ENCODE measurements around the gene CHP2. TPM values are rescaled to one million over a fixed set of nuclear protein-coding genes. Genes with fewer than 3 reads are reported as not detected.

The CHP2 gene
- polyA plus RNA-seq, 1 of the 3 experiments (the other 2 are of a cell fraction), result not detected

GRCh38 chr16:23796941-23797340 is 42.1 kb downstream of the CHP2 start:
- ChIA-PET POLR2A (no interaction called here), CTCF (interaction anchor here (1.1 to 2.8 kb wide), 3 partner anchors 9 to 240 kb away, joined by 5 to 17 read pairs (median 13); no protein-coding TSS in a partner anchor)
- no peak overlapping the region for H3K9ac ChIP-seq
- H3F3A ChIP-seq (replicated peaks; ENCODE audit: insufficient read depth), result no peaks in the 10 kb centered on the region
- no peaks in the 10 kb centered on the region for H3K79me2 ChIP-seq (ENCODE audit: insufficient read depth)
- no peaks in the 10 kb centered on the region for H3K36me3 ChIP-seq (replicated peaks in 1 of 2; ENCODE audit: control insufficient read depth in 1 of 2, insufficient read depth in 2 of 2, low read length in 1 of 2)
- H2AFZ ChIP-seq (ENCODE audit: low read depth), result no peak overlapping the region
- no peaks in the 10 kb centered on the region for H3K9me3 ChIP-seq
- TF ChIP-seq NFIC (IDR thresholded peaks at IDR 0.05; ENCODE audit: borderline replicate concordance) (no peak), IRF3 (IDR thresholded peaks at IDR 0.05; ENCODE audit: low read depth, low read length) (no peak), MAX (IDR thresholded peaks at IDR 0.05; ENCODE audit: low read depth) (no peak), FOXM1 (IDR thresholded peaks at IDR 0.05; ENCODE audit: low read depth) (no peak), REST (IDR thresholded peaks at IDR 0.05; ENCODE audit: low read depth, low read length) (no peak), TCF12 (IDR thresholded peaks at IDR 0.05) (no peak), RXRA (IDR thresholded peaks at IDR 0.05; ENCODE audit: borderline replicate concordance, low read depth) (no peak), GATA2 (CRISPR knock-in tag; IDR thresholded peaks at IDR 0.05) (no peak), YY1 (IDR thresholded peaks at IDR 0.05; ENCODE audit: low read depth) (no peak), ELF1 (IDR thresholded peaks at IDR 0.05) (no peak), RFX5 (IDR thresholded peaks at IDR 0.05; ENCODE audit: low read length) (no peak), TAF1 (IDR thresholded peaks at IDR 0.05; ENCODE audit: borderline replicate concordance, low read depth, low read length) (no peak), CTCF (IDR thresholded peaks at IDR 0.05) (no peak), MEF2A (IDR thresholded peaks at IDR 0.05; ENCODE audit: borderline replicate concordance, low read depth) (no peak), USF1 (IDR thresholded peaks at IDR 0.05; ENCODE audit: borderline replicate concordance, low read depth) (no peak)
- no peaks in the 10 kb centered on the region for H3K9me2 ChIP-seq
- no peaks in the 10 kb centered on the region for H3K4me1 ChIP-seq (ENCODE audit: control insufficient read depth in 1 of 2, insufficient read depth in 2 of 2, low read depth in 1 of 2, low read length in 1 of 2)
- no peaks in the 10 kb centered on the region for H4K20me1 ChIP-seq (ENCODE audit: insufficient read depth)
- DNase-seq, result no peak
- H3K4me2 ChIP-seq, result no peak overlapping the region
- H3K27me3 ChIP-seq (ENCODE audit: insufficient read depth), result no peaks in the 10 kb centered on the region; the same call in 1 of the 2 replicates
- H3K27ac ChIP-seq (ENCODE audit: low read depth in 2 of 2, low read length in 1 of 2), result no peak overlapping the region
- H3K4me3 ChIP-seq (ENCODE audit: low read depth in 2 of 2, low read length in 1 of 2), result no peak overlapping the region
- WGBS (ENCODE audit: low lambda C conversion rate), result 2% methylated on average over 2 of the region's 2 CpGs
